ENCODE results near the gene ANKZF1.
A peak's percentile ranks its signal among the peaks of the same experiment; 100 is the strongest.
"Not testable (repeated sequence)": the region's sequence is repeated elsewhere in the genome, so short reads cannot be mapped to it uniquely, and the experiment has no call there.

The ANKZF1 gene, protein sequence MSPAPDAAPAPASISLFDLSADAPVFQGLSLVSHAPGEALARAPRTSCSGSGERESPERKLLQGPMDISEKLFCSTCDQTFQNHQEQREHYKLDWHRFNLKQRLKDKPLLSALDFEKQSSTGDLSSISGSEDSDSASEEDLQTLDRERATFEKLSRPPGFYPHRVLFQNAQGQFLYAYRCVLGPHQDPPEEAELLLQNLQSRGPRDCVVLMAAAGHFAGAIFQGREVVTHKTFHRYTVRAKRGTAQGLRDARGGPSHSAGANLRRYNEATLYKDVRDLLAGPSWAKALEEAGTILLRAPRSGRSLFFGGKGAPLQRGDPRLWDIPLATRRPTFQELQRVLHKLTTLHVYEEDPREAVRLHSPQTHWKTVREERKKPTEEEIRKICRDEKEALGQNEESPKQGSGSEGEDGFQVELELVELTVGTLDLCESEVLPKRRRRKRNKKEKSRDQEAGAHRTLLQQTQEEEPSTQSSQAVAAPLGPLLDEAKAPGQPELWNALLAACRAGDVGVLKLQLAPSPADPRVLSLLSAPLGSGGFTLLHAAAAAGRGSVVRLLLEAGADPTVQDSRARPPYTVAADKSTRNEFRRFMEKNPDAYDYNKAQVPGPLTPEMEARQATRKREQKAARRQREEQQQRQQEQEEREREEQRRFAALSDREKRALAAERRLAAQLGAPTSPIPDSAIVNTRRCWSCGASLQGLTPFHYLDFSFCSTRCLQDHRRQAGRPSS

DNA sequence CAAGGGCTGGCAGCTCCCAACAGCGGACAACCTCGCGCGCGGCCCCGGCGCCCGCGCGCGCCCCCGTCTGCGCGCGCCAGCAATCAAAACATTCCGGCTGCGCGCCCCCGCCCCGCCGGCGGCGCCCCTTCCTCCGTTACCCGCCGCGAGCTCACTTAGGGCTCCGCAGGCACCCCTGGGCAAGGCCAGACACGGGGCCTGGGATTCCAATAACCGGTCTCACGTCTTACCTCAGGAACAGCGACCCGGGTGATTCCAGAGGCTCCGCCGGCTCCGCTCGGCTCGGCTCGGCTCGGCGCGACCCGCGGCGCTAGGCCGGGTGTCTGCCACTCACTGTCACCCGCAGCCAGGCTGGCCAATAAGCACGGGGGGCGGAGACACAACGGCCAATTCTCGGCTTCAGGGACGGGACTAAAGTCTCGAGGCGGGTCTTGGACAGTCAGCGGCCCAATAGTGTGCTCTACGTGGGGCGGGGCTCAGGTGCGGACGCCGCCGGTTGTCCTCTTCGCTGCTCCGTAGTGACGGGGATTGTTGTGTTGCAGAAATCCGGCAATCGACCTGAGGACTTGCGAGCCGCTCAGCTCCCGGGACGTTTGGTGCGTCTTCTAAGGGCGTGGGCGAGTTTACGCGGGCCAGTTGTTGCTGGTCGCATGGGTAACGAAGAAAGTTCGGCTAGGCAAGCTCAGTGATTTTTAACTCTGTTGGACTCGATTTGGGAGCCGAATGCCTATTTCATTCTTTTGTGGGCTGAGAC lies at the start of gene ANKZF1, which contains the start of gene ATG9A:
Gene ANKZF1 (plus strand): TSS at position 502 of the 754 bp plus-strand sequence. CDS start 452 bp downstream, outside the sequence.
Gene ATG9A (minus strand): TSS at position 332 of the 754 bp plus-strand sequence. CDS start 1,612 bp downstream, outside the sequence.
- DNase-seq (ENCODE audit: low read depth), result peak; percentile 98

DNA sequence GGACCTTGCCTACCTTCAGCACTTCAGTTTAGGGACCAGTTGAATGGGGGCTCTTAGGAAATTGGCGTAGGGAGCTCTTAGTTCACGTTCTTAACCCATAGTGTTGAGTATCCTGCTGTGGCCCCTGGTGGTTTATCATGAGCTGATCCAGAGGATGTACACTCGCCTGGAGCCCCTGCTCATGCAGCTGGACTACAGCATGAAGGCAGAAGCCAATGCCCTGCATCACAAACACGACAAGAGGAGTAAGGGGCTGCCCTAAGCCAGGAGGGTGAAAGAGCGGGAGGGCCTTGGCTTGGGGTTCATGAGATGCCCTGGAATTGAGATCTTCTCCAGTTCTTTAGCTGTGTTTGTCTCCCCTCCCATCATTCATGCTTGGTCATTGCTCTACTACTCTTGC lies 48.6 kb upstream of the ANKZF1 start:
- DNase-seq (ENCODE audit: low read depth), result no peak

DNA sequence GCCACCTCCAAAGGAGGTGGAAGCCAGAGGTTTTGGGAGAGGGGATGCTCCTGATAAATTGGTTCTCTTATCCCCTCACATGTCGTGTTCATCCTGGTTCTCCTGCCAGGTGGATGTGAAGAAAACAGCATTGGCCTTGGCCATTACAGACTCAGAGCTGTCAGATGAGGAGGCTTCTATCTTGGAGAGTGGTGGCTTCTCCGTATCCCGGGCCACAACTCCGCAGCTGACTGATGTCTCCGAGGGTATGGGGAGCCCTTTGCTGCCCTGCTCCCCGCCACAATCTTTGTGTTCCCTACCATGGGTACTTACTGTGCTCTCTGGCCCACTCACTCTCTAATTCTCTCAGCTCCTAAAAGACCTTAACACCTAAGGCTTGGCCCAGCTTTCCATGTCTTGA lies 48.1 kb upstream of the ANKZF1 start:
- no peak for DNase-seq (ENCODE audit: low read depth)

DNA sequence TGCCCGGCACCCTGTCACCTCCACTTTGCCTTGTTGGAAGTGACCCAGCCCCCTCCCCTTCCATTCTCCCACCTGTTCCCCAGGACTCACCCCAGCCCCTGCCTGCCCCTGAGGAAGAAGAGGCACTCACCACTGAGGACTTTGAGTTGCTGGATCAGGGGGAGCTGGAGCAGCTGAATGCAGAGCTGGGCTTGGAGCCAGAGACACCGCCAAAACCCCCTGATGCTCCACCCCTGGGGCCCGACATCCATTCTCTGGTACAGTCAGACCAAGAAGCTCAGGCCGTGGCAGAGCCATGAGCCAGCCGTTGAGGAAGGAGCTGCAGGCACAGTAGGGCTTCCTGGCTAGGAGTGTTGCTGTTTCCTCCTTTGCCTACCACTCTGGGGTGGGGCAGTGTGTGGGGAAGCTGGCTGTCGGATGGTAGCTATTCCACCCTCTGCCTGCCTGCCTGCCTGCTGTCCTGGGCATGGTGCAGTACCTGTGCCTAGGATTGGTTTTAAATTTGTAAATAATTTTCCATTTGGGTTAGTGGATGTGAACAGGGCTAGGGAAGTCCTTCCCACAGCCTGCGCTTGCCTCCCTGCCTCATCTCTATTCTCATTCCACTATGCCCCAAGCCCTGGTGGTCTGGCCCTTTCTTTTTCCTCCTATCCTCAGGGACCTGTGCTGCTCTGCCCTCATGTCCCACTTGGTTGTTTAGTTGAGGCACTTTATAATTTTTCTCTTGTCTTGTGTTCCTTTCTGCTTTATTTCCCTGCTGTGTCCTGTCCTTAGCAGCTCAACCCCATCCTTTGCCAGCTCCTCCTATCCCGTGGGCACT lies 47.1 kb upstream of the ANKZF1 start:
- DNase-seq (ENCODE audit: low read depth), result no peak

DNA sequence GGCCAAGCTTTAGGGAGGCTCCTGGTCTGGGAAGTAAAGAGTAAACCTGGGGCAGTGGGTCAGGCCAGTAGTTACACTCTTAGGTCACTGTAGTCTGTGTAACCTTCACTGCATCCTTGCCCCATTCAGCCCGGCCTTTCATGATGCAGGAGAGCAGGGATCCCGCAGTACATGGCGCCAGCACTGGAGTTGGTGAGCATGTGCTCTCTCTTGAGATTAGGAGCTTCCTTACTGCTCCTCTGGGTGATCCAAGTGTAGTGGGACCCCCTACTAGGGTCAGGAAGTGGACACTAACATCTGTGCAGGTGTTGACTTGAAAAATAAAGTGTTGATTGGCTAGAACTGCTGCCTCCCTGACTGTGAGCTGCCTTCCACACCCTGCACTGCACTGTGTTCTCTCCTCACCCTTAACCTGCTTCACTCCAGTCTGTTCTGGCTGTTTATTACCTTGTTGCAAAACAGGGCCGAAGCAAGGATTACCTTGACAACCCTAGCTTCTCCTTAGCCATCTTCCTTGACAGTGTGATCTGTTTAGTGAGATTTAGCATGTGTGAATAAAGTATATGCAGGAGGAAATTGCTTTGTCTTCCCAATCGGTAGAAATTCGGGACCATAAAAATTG lies 46.3 kb upstream of the ANKZF1 start:
- DNase-seq (ENCODE audit: low read depth), result no peak

DNA sequence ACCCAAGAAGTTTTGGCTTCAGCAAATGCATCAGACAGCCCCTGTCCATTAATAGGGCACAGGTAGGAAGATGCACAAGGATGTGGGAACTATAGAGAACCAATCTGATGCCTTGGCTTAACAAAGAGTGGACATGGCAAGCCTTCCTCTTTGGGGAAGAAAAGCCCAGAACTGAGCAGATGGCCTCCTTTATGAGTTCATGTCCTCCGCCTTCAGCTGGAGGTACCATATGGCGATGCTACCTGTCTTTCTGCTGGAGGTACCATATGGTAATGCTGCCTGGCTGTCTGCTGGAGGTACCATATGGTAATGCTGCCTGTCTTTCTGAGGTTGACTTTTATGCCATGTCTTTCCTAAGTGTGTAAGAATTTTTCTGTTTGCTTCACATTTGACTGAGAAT lies 45.5 kb upstream of the ANKZF1 start:
- DNase-seq (ENCODE audit: low read depth), result no peak

DNA sequence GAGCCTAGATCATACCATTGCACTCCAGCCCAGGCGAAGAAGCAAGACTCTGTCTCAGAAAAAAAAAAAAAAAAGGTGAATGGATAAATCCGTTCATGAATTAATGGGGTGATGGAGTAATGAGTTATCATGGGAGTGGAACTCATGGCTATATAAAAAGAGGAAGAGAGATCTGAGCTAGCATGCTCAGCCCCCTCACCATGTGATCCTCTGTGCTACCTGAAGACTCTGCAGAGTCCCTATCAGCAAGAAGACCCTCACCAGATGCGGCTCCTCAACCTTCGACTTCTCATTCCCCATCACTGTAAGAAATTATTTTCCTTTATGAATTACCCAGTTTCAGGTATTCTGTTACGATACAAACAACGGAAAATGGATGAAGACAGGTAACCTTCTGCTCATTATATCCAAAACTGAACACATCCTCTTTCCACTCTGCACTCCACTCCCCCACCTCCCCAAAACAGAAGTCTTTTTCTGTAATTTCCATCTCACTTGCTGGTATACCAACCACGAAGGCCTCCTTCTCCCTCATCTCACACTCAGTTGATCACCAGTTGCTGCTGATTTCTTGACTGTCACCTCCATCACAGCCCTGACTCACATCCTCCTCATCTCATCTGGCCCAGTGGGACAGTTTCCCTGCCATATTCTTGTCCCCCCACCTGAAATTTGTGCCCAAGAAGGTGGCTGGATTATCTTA lies 42.7 kb upstream of the ANKZF1 start:
- DNase-seq (ENCODE audit: low read depth), result no peak

DNA sequence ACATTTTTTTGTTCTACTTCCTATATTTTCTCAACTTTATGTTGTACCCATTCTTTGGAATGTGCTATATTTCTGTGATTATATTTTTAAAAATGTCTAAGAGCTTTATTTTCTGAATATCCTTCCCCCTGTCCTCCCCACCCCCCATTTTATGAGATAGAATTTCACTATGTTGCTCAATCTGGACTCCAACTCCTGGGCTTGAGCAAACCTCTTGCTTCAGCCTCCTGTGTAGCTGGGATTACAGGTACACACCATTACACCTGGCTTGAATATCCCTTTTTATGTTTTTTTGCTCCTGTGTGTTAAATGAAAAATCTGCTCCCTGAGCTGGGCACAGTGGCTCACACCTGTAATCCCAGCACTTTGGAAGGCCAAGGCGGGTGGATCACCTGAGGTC lies 32.2 kb upstream of the ANKZF1 start:
- DNase-seq (ENCODE audit: low read depth), result no peak

DNA sequence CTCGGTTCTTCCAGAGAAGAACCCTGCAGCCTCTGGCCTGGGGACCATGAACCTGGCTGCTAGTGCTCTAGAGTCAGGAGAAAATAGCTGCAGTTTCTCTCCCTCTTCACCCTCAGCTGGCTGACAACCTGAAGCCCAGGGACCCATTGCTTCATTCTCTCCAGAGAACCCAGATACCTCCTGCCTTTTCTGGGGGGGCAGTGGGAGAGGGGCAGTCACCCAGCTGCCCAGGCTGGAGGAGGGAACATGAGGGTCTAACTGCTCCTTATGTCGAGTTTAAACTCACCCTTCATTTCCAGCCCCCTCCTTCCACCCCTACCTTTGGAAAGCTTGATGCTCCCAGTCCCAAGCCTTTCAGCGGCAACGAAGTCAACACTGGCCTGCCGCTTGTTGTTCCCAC lies 30.6 kb upstream of the ANKZF1 start:
- DNase-seq (ENCODE audit: low read depth), result no peak

DNA sequence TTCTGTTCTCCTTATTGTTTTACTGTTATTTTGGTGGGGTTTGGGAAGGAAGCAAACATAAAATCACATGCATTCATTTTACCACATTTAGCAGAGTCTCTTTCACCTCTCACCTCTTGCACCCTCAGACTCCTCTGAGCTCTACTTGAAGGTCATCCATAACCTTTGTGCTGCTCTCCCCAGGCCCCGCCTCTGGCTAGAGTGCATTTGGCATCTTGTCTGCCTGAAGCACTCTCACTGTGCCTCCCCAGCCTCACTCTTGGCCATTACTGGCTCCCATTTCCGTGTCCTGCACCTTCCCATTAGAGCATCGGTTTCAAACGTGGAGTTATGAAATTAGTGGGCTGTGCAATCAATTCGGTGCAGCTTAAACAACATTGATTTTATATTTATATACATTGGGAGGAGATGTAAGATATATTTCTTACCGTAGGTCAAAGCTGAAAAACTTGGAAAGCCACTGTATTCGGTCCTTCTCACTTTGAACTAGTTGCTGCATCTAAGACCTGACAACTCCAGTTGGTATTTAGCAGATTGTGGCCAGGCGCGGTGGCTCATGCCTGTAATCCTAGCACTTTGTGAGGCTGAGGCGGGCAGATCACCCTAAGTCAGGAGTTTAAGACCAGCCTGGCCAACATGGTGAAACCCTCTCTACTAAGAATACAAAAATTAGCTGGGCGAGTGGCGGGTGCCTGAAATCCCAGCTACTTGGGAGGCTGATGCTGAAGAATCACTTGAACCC lies 30.0 kb upstream of the ANKZF1 start:
- no peak for DNase-seq (ENCODE audit: low read depth)

DNA sequence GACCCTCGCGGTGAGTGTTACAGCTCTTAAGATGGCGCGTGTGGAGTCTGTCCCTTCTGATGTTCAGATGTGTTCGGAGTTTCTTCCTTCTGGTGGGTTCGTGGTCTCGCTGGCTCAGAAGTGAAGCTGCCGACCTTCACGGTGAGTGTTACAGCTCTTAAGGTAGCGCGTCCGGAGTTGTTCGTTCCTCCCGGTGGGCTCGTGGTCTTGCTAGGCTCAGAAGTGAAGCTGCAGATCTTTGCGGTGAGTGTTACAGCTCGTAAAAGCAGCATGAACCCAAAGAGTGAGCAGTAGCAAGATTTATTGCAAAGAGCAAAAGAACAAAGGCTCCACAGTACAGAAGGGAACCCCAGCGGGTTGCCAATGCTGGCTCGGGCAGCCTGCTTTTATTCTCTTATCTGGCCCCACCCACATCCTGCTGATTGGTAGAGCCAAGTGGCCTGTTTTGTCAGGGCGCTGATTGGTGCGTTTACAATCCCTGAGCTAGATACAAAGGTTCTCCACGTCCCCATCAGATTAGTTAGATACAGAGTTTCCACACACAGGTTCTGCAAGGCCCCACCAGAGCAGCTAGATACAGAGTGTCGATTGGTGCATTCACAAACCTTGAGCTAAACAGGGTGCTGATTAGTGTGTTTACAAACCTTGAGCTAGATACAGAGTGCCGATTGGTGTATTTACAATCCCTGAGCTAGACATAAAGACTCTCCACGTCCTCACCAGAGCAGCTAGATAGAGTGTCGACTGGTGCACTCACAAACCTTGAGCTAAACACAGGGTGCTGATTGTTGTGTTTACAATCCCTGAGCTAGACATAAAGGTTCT lies 28.9 kb upstream of the ANKZF1 start:
- not testable (repeated sequence) for DNase-seq (ENCODE audit: low read depth)

DNA sequence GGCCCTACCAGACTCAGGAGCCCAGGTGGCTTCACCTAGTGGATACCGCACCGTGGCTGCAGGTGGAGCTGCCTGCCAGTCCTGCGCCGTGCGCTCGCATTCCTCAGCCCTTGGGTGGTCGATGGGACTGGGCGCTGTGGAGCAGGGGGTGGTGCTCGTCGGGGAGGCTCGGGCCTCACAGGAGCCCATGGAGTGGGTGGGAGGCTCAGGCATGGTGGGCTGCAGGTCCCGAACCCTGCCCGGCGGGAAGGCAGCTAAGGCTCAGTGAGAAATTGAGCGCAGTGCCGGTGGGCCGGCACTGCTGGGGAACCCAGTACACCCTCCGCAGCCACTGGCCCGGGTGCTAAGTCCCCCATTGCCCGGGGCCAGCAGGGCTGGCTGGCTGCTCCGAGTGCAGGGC lies 28.3 kb upstream of the ANKZF1 start:
- not testable (repeated sequence) for DNase-seq (ENCODE audit: low read depth)

DNA sequence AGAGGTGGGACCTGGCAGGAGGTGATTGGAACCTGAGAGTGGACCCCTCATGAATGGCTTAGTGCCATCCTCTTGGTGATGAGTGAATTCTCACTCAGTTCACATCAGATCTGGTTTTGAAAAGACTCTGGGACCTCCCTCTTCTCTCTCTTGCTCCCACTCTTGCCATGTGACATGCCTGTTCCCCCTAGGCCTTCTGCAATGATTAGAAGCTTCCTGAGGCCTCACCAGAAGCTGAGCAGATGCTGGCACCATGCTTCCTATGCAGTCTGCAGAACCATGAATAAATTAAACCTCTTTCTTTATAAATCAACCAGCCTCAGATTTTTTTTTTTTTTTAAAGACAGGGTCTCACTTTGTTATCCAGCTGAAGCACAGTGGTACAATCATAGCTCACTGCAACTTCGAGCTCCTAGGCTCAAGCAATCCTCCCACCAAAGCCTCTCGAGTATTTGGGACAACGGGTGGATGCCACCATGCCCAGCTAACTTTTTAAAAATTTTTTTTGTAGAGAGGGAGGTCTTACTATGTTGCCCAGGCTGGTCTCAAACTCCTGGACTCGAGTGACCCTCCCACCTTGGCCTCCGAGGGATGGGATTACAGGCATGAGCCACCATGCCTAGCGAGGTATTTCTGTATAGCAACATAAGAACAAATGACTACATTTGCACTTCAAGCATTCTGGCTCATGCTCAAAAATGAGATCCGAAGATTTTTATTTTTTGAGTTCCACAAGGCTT lies 25.0 kb upstream of the ANKZF1 start:
- no peak for DNase-seq (ENCODE audit: low read depth)

DNA sequence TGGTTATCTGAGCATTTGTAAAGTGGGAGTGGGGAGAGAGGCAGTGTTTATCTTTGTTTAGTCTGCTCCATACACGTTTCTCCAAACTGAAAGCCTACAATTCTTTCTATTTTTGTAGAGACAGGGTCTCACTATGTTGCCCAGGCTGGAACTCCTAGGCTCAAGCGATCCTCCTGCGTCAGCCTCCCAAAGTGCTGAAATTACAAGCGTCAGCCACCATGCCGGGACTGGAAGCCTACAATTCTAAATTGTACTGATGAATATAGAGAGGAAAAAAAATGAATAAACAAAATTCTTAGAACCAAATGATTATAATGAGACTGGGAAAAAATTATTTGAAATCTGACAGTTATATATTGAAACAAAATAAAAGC lies 24.5 kb upstream of the ANKZF1 start:
- DNase-seq (ENCODE audit: low read depth), result no peak

DNA sequence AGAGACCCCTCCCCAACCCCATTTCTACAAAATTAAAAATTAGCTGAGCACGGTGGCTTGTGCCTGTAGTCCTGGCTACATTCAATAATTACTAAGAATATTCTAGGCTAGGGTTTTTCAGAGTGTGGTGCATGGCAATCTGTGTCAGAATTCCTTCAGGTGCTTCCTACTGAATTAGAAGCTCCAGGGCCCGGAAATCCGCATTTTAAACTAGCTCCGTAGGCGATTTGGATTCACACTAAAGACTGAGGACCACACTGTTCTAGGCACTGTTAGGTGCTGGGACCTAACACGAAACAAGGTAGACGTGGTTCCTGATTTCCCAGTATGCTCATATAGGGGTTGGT lies 23.7 kb upstream of the ANKZF1 start:
- no peak for DNase-seq (ENCODE audit: low read depth)

DNA sequence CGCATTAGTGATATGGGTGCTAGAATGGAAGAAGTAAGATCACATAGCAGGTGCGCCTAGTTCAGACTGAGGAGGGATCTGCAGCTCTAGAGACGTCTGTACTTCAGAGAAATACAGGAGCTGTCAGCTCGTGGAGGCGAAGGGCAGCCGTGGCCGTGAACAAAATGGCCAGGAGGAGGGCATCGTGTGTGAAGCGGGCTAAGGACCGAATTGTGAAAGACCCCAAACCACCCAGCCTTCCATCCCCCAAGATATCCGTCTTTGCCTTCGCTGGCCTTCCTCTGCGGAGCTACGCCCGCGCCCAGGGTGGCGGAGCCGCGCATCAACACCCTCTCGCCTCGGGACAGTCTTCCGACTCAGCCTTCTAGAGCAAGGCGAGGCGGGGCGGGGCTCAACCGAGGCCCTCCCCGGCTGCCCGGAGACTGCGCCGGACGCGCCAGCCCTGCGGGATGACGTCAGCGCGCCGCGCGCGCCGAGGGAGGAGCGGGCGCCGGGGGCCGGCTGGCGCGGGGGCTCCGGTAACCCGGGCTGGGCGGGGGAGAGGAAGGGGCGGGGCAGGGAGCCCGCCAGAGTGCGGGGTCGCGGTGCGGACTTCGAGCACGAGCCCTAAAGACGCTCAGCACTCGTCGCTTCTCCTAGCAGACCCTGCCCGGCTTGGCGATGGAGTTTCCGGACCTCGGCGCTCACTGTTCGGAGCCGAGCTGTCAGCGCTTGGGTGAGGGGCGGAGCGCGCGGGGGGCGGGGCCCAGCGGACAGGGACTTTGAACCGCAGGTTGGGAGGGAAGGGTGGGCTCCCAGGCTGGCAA lies 23.1 kb upstream of the ANKZF1 start, which contains the start of gene ZFAND2B:
Gene ZFAND2B (plus strand): TSS at position 455 of the 806 bp plus-strand sequence. CDS start 206 bp downstream, at position 661.
- DNase-seq (ENCODE audit: low read depth), result peak; percentile 89

DNA sequence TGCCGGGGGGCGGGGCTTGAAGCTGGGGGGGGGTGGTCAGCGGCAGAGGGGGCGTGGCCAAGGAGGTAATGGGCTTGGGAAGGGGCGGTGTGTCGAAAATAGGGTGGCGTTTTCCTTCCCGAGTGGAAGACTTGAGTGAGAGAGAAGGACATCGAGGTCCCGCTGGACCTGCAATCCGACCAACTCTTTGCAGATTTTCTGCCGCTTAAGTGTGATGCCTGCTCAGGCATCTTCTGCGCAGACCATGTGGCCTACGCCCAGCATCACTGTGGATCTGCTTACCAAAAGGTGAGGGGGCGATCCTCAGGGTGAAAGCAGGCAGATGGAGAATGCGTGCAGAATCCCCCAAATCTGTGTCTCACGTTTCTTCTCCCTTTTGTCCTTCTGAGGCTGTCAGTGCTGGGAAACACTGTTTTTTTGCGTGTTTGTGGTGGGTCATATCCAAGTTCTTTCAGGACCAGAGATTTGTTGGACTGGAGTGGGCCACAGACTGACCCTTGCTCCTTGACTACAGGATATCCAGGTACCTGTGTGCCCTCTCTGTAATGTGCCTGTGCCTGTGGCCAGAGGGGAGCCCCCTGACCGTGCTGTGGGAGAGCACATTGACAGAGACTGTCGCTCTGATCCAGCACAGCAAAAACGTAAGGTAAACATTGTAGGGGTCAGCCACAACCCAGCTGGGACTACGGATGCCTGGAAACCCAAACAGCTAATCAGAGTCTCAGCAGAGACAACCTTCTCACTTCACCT lies 22.3 kb upstream of the ANKZF1 start:
- no peak for DNase-seq (ENCODE audit: low read depth)
